GM15510 (cell line): Measurements from ENCODE around the gene CAMK2B.

Source experiments
- POLR2A ChIP-seq: IDR thresholded peaks from 3 replicates; pipeline ENCODE4 v1.6.1; 2011; ENCODE audit warnings: borderline replicate concordance; ENCODE audit not compliant: insufficient read length; ENCODE audit errors: extremely low read depth

CAMK2B gene

DNA sequence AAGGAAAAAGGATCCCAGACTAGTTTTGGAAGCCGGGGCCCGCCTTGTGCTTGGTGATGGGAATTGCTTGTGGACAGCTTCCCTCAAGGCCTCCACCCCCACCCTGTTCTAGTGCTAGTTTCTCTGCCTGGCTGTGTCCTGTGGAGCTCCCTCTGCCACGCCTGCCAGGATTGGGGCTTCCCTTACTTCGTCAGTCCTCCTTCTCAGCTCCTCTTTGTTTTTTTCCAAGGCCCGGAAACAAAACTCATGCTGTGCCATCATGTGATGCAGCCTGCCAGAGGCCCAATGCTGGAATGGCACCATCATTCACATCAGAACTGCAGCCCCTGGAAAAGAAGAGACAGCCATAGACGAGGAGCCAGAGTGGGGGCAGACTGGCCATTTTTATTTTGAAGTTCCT is 113.4 kb downstream of the CAMK2B start:
- no peak for TF ChIP-seq POLR2A

DNA sequence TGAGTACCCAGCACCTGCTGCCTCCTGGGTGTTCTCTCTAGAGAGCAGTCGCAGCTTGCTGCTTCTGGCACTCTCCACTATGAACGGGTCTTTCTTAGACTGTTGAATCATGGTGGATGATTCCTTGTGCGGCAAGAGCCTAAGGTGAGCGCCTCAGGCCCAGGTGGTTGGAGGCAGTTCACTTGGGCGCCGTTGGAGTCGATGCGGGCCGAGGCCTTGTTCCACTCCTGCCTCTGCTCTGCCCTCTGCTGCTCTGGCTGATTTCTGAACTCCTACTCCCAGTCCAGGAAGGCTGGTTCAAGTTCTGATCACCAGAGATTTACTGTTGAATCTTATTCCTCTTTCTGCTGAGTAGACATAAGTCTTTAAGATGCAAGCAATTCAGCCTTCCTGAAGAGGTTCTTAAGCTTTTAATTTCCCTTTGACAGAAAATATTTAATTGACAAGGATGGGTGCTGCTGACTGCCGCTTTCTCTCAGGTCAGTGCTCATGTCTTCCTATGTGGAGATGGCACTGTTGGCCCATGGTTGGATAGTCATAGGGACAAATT is 114.2 kb downstream of the CAMK2B start:
- no peak for TF ChIP-seq POLR2A

DNA sequence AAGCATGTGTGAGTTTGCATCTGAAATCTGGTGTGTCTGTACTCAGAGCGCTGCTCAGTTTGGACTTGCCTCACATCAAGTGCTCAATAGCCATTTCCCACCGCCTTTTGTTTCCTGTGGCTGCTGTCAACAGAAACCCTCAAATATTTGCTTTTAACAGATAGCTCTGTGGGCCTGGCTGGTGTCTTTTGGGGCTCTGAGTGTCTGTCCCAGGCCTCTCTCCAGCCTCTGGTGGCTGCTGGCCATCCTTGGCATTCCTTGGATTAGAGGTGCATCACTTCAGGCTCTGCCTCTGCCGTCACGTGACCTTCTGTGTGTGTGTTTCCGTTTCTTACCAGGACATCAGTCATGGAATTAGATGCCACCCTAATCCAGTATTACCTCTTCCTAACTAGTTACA is 115.3 kb downstream of the CAMK2B start:
- TF ChIP-seq POLR2A = no peak

DNA sequence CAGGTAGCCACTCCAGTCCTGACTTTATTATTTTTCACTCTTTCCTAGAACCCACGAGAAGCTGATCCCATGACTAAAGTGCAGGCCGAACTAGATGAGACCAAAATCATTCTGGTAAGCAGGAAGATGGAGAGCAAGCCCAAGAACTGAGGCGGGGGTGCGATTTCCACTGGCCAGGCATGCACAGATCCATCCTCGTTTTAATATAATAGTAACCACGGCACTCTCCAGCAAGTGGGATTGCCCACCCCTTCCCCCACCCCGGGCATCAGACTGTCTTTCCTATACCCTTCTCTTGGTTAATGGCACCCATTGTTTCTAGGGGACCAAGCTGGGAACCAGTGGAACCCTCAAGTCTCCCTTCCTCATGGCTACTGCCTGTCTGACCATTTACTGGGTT is 117.3 kb downstream of the CAMK2B start:
- TF ChIP-seq POLR2A = no peak

DNA sequence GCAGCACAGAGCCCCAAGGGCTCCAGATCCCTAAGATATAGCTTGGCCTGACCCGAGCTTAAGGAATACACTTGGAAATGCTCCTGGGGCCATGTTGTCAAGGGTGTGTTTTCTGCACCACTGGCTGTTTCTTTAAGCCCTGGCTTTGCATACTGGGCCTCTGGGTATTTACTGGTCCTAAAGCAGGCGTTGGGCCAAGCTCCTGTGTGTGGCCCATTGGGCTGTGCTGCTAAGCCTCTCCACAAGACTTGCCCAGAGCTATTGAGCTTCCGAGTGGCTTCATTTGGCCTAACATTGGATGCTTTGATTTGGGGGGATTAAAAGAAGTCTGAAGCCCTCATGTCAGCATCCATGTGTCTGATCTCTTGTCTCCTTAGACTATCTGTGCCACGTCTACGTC is 119.4 kb downstream of the CAMK2B start:
- no peak for TF ChIP-seq POLR2A

DNA sequence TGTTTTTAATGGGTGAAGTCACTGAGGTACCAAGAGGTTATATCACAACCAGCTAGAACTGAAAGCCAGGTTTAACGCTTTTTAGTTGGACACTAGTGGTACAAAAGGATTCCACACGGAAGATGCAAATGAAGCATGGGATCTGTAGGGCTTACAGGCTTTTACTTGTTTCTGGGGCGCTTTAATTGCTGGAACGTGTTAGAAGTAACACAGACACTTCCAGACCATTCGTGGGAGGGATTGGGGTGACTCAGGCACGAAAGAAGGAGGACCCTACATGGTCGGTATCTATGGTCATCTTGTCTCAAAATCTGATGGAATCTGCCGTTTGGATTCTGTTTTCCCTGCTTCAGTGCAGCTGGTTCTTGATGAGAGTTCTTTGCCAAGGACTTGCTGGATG is 123.6 kb downstream of the CAMK2B start:
- TF ChIP-seq POLR2A = no peak

DNA sequence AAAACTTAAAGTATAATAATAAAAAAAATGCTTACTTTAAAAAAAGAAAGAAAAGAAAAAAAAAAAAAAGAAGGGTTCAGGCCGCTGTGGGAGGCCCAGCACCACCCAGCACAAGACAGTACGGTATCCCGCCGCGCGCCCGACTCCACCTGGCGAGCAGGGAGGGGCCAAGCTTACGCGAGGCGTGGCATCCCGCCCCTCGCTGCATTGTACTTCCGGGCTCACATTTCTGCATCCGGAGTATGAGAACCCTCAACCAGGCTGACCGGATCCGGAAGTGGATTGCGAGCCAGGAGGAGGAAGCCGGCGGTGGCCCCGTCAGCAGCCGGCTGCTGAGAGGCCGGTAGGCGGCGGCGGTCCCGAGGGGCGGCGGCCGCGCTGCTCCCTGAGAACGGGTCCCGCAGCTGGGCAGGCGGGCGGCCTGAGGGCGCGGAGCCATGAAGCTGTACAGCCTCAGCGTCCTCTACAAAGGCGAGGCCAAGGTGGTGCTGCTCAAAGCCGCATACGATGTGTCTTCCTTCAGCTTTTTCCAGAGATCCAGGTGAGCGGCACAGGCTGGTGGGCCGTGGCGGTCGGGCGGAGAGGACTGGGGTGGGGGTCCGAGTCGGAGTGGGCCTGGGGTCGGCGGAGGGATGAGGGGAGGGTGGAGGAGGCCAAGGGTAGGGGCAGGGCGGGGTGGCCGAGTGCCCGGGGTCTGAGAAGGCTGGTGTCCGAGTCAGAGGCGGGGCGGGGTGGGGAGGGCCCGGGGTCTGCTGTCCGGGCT is 124.5 kb downstream of the CAMK2B start, which contains the start of gene YKT6:
YKT6 (plus strand) TSS at position 280 of the 763 bp plus-strand sequence; CDS start at position 438, 158 bp downstream.
- peak; percentile 90 for TF ChIP-seq POLR2A

DNA sequence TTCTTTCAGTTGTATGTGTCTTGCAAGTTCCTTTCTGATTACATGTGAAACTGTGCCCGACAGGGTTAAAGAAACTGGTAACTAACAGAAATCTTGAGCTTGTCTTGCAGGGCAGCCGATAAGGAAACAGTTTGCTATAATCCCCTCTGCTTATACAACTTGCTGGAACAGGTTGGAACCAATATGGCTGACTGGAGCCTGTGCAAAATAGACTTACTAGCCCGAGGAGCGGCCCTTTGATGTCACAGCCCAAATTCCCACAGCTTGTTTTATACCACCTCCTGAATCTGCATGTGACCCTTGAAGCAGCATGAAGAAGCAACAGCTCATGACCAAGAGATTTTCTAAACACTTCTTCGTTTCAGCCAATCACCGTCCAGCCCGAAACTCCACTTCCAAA is 127.9 kb downstream of the CAMK2B start:
- TF ChIP-seq POLR2A = no peak

DNA sequence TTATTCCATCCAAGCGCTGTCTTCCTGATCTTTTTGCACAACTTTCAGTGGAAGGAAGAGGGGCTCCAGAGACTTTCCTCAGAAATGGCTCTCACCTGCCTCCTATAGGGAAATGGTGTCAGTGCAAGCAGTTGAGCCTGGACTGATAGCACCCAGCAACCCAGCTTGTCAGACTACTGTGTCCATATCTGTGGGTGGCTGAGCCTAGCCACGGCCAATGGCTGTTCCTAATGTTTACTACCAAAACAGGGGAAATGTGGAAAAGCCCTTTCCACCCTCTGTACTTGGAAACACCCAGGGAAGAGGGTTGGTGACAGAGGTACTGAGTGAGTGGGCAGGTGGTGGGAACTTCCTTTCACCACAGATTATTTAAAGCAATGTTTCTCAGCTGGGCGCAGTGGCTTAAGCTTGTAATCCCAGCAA is 128.9 kb downstream of the CAMK2B start:
- no peak for TF ChIP-seq POLR2A

DNA sequence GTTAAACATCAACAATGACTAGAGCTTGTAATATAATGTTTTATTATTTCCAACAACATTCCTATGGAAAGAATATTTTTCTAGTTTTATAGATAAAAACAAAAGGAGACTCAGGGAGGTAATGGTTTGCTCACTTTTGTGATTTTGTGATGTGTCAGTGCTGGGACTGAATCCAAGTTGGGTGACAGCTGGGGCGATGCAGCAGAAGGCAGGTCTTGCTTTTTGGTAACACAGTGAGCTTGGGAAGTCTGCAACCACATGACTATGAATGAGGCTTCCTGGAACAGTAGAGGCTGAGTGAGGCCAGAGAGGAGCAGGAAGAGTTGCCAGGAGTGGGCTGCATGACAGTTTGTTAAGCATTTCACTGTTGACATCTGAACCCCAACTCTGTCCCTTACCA is 129.5 kb downstream of the CAMK2B start:
- TF ChIP-seq POLR2A = no peak

DNA sequence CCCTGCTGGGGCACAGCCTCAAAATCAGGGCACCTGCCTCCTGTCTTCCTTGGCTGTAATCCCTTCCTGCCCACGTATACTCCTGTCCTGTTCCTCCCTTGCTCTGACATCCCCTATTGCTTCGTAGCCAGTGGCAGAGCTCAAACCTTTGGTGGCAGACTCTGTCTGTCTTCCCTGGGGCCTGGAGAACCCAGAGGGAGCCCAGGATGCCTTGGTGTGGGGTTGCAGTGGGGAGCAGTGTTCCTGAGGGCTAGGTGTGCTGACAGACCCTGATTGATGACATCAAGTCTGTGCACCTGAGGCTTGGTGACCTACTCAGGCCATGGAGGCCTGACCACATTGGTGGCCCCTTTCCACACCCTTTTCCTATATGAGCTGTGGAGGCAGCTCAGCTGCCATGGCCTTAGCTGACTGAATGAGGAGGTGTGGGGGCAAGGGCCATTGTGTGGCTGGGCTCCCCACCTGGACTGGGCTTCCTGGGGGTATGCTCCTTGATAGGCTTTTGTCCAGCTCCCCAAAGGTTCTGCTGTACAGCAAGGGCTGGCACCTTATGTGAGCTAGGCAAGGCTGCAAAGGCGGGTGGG is 130.7 kb downstream of the CAMK2B start:
- no peak for TF ChIP-seq POLR2A

DNA sequence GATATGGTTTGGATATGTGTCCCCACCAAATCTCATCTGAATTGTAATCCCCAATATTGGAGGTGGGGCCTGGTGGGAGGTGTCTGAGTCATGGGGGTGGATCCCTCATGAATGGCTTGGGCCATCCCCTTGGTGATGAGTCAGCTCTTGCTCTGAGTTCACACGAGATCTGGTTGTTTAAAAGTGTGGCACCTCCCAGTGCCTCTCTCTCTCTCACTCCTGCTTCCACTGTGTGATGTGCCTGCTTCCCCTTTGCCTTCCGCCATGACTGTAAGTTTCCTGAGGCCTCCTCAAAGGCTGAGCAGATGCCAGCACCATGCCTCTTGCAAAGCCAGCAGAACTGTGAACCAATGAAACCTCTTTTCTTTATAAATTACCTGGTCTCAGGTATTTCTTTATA is 131.3 kb downstream of the CAMK2B start:
- TF ChIP-seq POLR2A = no peak

DNA sequence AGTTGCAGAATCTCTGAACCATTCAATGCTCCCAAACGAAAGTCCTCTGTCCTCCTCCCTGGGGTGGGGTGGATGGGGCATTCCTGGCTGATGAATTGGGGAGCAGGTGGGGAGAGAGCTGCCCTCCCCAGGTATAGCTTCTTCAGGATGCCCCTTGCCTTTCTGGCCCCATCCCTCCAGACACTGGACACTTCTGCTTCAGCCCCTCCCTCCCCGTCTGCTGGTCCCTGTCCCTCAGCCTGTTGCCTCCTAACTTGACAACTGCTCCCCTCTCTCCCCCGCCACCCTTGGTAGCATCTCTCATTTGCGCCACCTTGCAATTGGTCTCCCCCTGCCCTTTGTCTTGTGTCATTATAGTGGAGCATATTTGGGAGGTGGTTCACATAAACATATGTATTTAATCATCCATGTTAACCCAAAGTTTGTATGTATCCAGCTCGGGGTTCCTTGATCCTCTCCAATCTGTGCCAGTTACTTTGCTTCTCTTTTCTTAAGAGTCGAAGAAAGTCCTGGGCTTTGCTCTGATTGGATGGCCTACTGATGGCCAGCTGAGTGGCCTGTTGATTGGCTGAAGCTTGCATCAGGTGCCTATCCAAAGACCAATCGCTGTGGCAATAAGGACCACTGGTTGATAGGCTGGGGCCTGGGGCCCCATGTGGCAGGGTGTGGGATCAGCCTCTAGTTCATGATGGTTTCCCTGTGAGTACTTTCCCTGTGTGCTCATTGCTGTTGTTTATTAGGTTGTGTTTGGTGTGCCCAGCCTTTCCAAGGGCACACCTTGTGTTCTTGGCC is 132.2 kb downstream of the CAMK2B start:
- TF ChIP-seq POLR2A = no peak

DNA sequence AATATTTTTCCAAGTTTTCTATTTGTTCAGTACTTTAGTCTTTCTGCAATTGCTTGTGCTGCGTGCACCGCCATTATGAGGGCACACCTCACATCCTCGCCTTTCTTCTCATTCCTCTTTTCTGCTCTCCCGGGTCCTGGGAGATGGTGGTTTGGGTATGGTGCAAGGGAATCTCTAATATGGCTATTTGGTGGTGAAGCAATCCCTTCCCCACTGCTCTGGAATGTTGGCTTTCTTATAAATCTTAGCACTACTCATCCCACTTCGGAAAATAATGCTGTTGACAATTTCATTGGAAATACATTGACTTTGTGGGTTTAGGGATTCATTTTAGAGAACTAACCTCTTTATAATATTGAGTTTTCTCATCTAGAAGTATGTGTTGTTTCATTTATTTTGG is 134.2 kb downstream of the CAMK2B start:
- TF ChIP-seq POLR2A = no peak
